ENCODE results near the gene MCRIP1. TPM values are rescaled to one million over a fixed set of nuclear protein-coding genes. Genes with fewer than 3 reads are reported as not detected.
"Not testable (repeated sequence)": the region's sequence is repeated elsewhere in the genome, so short reads cannot be mapped to it uniquely, and the experiment has no call there.

The MCRIP1 gene
- total RNA-seq, 1 donor from 2014 or later = 85.9 TPM

DNA sequence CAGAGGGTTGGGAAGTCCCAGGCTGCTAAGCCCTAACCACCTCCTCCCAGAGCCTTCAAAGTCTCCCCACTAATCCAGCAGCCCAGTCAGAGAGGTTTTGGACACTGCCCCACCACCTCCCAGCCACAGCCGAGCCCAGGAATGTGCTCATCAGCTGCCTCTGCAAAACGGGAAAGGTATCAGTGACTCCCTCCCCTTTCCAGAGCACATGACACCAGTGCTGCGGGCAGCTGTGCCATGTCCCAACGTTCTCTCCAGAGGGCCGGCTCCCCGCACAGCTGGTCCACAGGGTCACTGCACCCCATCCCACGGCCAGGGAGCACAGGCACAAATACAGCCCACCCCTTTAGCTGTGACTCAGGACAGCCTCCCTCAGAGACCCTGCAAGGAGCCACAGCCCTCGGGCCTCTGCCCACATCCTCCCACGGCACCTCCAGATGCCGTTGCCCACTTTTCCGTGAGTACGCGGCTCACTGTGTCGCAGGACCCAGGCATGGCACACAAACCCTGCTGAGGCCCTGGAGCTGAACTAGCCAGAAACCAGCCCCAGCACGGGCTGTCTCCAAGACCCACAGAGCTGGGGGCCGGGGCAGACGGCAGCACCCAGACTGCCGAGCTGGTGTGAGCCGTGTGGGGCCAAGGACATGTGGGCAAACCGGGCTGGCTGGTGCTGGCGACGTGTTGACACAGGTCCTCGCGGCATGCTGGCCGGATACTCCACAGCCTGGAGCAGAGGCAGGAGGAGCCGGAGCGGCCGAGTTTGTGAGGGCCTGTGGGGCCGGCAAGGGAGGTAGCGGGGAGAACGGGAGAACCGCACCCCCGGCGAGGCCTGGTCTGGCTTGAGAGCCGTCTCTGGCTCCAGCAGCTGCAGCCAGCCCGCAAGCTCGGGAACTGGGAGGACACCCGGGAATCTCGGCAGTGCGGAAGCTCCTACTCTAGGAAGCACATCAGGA, 8.0 kb upstream of the MCRIP1 start:
- no peak for DNase-seq

- DNase-seq = not testable (repeated sequence)
These were observed 7.0 kb upstream of the MCRIP1 start for GRCh38 chr17:81840059-81840458.

DNA sequence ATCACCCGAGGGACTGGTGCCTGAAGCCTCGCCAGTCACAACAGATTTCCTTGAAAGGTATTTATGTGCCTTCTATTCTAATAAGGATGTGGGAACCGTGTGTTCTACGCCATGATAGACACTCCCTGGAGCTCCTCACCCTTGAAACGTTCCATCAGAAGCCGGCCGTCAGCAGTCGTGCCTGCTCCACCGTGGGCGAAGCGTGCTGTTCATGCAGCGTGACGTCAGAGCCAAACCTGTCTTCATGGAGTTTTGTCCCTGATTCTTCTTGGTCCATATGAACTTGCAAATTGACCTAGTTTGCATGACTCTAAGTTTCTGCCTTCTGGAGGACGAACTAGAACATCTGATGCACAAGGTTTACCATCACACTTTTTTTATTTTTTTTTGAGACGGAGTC, 6.2 kb upstream of the MCRIP1 start:
- DNase-seq = no peak

GRCh38 chr17:81838753-81839255, 5.7 kb upstream of the MCRIP1 start:
- no peak for DNase-seq

DNA sequence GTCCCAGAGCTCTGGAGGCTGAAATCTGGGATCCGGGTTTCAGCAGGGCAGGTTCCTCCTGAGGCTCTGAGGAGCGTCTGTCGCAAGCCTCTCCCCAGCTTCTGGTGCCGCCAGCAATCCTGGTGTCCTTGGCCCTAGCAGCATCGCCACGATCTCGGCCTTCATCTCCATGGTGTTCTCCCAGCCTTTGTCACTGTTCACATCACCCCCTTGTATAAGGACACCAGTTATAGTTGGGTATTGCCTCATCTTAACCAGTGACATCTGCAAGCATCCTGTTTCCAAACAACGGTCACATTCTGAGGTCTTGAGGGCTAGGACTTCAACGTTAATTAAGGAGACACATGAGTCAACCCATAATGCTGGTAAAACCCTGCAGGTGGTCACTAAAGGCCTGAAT, 4.5 kb upstream of the MCRIP1 start:
- DNase-seq = no peak

GRCh38 chr17:81834831-81835267, 1.8 kb upstream of the MCRIP1 start, which contains the start of gene PPP1R27:
Gene PPP1R27 (minus strand): TSS chr17:81835050. CDS start chr17:81834953, 97 bp downstream.
- DNase-seq = no peak

GRCh38 chr17:81833921-81834830, 1.1 kb upstream of the MCRIP1 start:
- no peak for DNase-seq

- no peak for DNase-seq
These were observed 407 bp downstream of the MCRIP1 start for GRCh38 chr17:81832608-81833159.

DNA sequence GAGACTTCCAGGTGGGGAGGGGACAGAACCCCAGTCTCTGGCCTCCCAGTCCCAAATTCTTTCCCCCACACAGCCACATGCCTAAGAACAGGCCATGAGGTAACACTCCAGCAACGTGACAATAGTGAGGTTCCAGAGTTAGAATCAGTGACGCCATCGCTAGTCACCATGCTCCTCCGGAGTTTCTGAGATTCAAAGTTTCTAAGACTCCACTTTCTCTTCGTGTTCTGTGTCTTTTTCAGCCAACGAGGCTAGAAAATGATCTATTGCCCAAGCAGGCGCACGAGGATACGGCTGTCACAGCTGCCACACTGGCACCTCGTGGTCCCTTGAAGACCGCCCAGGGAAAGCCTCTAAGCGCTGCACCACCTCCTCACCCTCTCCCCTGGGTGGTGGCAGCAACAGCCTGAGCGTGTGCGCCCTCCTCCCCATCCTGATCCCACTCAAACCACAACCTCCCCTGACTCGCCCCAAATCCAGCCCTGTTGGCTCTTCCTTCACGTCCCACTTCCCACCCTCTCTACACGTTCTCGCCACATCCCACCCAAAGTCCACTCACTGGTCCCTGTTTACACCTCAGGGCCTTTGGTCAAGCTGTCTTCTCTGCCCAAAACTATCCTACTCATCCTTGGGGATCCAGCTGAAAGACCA, 1.0 kb downstream of the MCRIP1 start:
- DNase-seq = no peak

- no peak for DNase-seq
These were observed 1.5 kb downstream of the MCRIP1 start for GRCh38 chr17:81831563-81831956.

DNA sequence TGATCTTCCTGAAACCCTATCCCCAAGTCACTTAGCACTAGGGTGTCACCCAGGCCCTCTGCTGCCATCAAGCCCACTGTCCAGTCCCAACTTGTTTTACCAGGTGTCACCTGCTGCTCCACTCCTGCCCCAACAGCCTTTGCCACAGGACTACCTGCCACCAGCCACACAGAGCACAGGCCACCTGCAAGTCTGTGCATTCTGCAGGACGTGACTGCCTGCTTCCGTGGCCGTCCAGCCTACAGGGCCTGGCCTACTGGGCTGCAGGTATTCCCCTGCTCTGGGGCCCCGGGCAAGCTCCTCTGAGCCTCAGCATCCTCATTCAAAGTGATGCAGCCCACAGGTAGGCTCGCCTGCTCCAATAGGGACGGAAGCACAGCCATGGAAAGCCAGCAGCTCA, 3.2 kb downstream of the MCRIP1 start:
- DNase-seq = no peak

DNA sequence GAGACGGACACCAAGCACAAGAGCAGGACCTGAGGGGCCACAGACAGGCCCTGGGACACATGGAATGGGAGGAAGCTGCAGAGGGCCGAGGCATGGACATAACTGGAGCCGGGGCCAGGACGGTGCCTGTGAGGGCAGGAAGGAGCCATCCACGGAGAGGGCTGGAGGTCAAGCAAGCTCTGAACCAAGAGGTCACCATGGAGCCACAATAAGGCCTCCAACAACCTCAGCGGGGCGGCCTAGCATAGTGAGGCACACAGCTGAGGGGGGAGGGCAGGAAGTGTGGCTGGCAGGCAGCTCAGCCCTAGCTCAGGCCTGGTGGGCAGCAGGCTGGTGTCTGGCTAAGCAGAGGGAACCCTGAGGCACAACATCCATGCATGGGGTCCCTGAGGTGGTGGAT, 4.4 kb downstream of the MCRIP1 start:
- no peak for DNase-seq

GRCh38 chr17:81825841-81826466, 7.1 kb downstream of the MCRIP1 start:
- no peak for DNase-seq

GRCh38 chr17:81824595-81824994, 8.5 kb downstream of the MCRIP1 start:
- no peak for DNase-seq

DNA sequence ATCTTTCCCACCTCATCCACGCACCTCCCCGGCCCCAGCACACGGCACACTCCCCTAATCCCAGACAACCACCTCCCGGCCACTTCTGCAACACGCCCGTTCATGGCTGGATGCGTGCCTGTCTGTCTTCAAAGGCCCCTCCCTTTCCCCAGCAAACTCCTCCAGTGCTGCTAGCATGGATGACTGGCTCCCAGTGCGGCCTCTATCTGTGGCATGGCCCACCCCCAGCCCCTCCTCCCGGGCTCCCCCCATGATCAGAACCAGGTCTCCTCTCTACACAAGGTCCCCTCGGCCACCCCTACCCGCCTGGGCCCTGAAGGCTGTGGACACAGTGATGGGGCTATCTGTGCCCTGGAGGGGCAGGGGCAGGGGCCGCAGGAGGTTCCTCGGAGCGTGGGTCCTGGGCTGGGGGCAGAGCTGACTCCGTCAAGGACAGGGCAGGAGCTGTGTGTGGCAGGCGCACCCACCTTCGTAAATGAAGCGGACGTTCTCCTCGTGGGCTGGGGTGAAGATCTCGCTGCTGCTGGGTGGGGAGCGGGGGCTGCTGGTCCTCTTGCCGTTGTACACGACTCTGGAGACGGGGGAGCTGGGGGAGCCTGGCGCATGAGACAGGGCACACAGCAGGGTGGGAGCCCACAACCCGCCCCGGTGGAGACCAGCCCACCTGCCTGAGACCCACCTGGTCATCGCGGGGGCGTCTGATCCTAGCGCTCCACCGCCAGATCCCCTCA, 9.1 kb downstream of the MCRIP1 start:
- DNase-seq = no peak

GRCh38 chr17:81822996-81823819, 9.9 kb downstream of the MCRIP1 start:
- DNase-seq = no peak

- DNase-seq = no peak
These were observed 10.8 kb downstream of the MCRIP1 start for GRCh38 chr17:81822312-81822637.

GRCh38 chr17:81821603-81822311, 11.3 kb downstream of the MCRIP1 start:
- peak; percentile 59 for DNase-seq

- DNase-seq = no peak
These were observed 11.9 kb downstream of the MCRIP1 start for GRCh38 chr17:81821147-81821546.
